ENCODE measurements around the gene HIPK3. TPM values are rescaled to one million over a fixed set of nuclear protein-coding genes. Genes with fewer than 3 reads are reported as not detected.

The HIPK3 gene
- total RNA-seq, 1 donor from 2014 or later = 166 TPM

- DNase-seq (ENCODE audit: extremely low spot score in 2 of 2) = no peak
- intact Hi-C loops (cut with DNase I) = loop anchor here (5.0 kb wide), 1 partner anchor 76 kb away; no protein-coding TSS in a partner anchor
- Histone ChIP-seq H3K27ac (peak overlapping the region; percentile 100), H3K4me3 (peak overlapping the region; percentile 76 to 98), H3K36me3 (no peaks in the 10 kb centered on the region), H3K27me3 (no peaks in the 10 kb centered on the region), H3K9me3 (no peaks in the 10 kb centered on the region), H3K4me1 (peaks cover 19% of the 10 kb centered on the region)
- TF ChIP-seq POLR2A (IDR thresholded peaks at IDR 0.05) (no peak), CTCF (IDR thresholded peaks at IDR 0.05) (no peak), POLR2AphosphoS5 (IDR thresholded peaks at IDR 0.05; ENCODE audit: insufficient read depth in 1 of 2, low read depth in 1 of 2) (no peak)
Observed at GRCh38 chr11:33256031-33256812, 959 bp upstream of the HIPK3 start.

- TF ChIP-seq POLR2A (IDR thresholded peaks at IDR 0.05) (no peak), POLR2AphosphoS5 (IDR thresholded peaks at IDR 0.05; ENCODE audit: insufficient read depth in 1 of 2, low read depth in 1 of 2) (no peak), CTCF (IDR thresholded peaks at IDR 0.05) (no peak)
- intact Hi-C loops (cut with DNase I) = loop anchor here (1.0 to 5.0 kb wide), 2 partner anchors 76 to 443 kb away; no protein-coding TSS in a partner anchor
Observed at GRCh38 chr11:33256813-33257159, 395 bp upstream of the HIPK3 start.

GRCh38 chr11:33257897-33258630, 883 bp downstream of the HIPK3 start:
- no peaks in the 10 kb centered on the region for H3K9me3 ChIP-seq
- peak in 1 of 3 experiments; percentile 38 for TF ChIP-seq CTCF (IDR thresholded peaks at IDR 0.05)
- peak; percentile 12 to 93 for TF ChIP-seq POLR2AphosphoS5 (IDR thresholded peaks at IDR 0.05; ENCODE audit: insufficient read depth in 1 of 2, low read depth in 1 of 2)
- peak in 1 of 2 donors; percentile 66 for TF ChIP-seq POLR2A (IDR thresholded peaks at IDR 0.05)
- no peaks in the 10 kb centered on the region for H3K27me3 ChIP-seq
- intact Hi-C loops (cut with DNase I) = loop anchor here (1.0 to 5.0 kb wide), 2 partner anchors 74 to 441 kb away; no protein-coding TSS in a partner anchor
- peaks cover 37% of the 10 kb centered on the region for H3K4me1 ChIP-seq
- DNase-seq (ENCODE audit: extremely low spot score in 2 of 2) = peak in 1 of 2 donors; percentile 97
- H3K4me3 ChIP-seq = peak overlapping the region; percentile 76 to 98
- peak overlapping the region; percentile 100 for H3K27ac ChIP-seq
- no peaks in the 10 kb centered on the region for H3K36me3 ChIP-seq

More at GRCh38 chr11:33256813-33257159, 395 bp upstream of the HIPK3 start:
- no peak for DNase-seq (ENCODE audit: extremely low spot score in 2 of 2)
- Histone ChIP-seq H3K27me3 (no peaks in the 10 kb centered on the region), H3K4me1 (peaks cover 24% of the 10 kb centered on the region), H3K4me3 (peak overlapping the region; percentile 76 to 98), H3K36me3 (no peaks in the 10 kb centered on the region), H3K27ac (peak overlapping the region; percentile 100), H3K9me3 (no peaks in the 10 kb centered on the region)

GRCh38 chr11:33258631-33259205, 1.5 kb downstream of the HIPK3 start:
- no peak for TF ChIP-seq CTCF (IDR thresholded peaks at IDR 0.05)
- no peak for TF ChIP-seq POLR2AphosphoS5 (IDR thresholded peaks at IDR 0.05; ENCODE audit: insufficient read depth in 1 of 2, low read depth in 1 of 2)
- no peak for TF ChIP-seq POLR2A (IDR thresholded peaks at IDR 0.05)
- Histone ChIP-seq H3K36me3 (no peaks in the 10 kb centered on the region), H3K9me3 (no peaks in the 10 kb centered on the region), H3K27me3 (no peaks in the 10 kb centered on the region), H3K4me3 (peak overlapping the region; percentile 76 to 98), H3K27ac (peak overlapping the region; percentile 100), H3K4me1 (peaks cover 44% of the 10 kb centered on the region)
- intact Hi-C loops (cut with DNase I) = loop anchor here (5.0 kb wide), 1 partner anchor 74 kb away; no protein-coding TSS in a partner anchor
- DNase-seq (ENCODE audit: extremely low spot score in 2 of 2) = peak in 1 of 2 donors; percentile 89

Data from vagina (tissue), 2 donors.